Endothelial cell of umbilical vein (primary cell): ENCODE data around the gene ARMC8. TPM values are rescaled to one million over a fixed set of nuclear protein-coding genes. Genes with fewer than 3 reads are reported as not detected.

Experiments
- BruUV-seq: library from RNA; stranded (reverse); fragments of 400-500 nt; replicated peaks from 2 replicates; lab custom pipeline; 2021; lab: Mats Ljungman, UMichigan
- CTCF ChIA-PET: fragments of 300-600, 350-600 bp; sonication (Branson Sonifier 250); formaldehyde crosslinking; loops from one replicate; lab custom pipeline; 2021; ENCODE audit warnings: antibody characterized with exemption, inconsistent platforms; lab: Charles Lee
- POLR2A ChIA-PET: fragments of 300-600, 350-600 bp; sonication (Branson Sonifier 250); formaldehyde crosslinking; loops from one replicate; lab custom pipeline; 2021; ENCODE audit warnings: antibody characterized with exemption, inconsistent platforms; lab: Charles Lee
- DNase-seq: peaks from one replicate; pipeline ENCODE4 v3.0.0-alpha.2; 2011; ENCODE audit warnings: low read depth, low spot score
- FAIRE-seq: peaks from 2 replicates; lab custom pipeline; 2011; peaks lifted over from hg19 to GRCh38; lab: Jason Lieb, UNC
- H2AFZ ChIP-seq: 2 replicates; pipeline ENCODE4 v1.6.0; 2012; ENCODE audit warnings: low read depth, low read length, control low read depth, inconsistent platforms
- H3K27ac ChIP-seq: 2 replicates; pipeline ENCODE4 v1.5.1; 2011; ENCODE audit warnings: low read depth, mild to moderate bottlenecking, control low read depth, low read length, moderate library complexity; ENCODE audit not compliant: insufficient read depth
- H3K27me3 ChIP-seq, 2 experiments: 2 replicates each; pipeline versions ENCODE4 v1.6.0 to v1.6.1; 2011; ENCODE audit warnings: low read length in 2 of 2, mixed read lengths in 1 of 2; ENCODE audit not compliant: control insufficient read depth in 2 of 2, insufficient read depth in 2 of 2
- H3K36me3 ChIP-seq, 2 experiments: 2 replicates in 1 of 2; 3 replicates in 1 of 2; pipeline ENCODE4 v1.5.1; 2011; ENCODE audit warnings: low read length in 2 of 2, mild to moderate bottlenecking in 1 of 2, moderate library complexity in 1 of 2; ENCODE audit not compliant: control insufficient read depth in 2 of 2, insufficient read depth in 2 of 2; ENCODE audit errors: extremely low read depth in 1 of 2
- H3K4me1 ChIP-seq: 3 replicates; pipeline ENCODE4 v1.5.1; 2011; ENCODE audit warnings: mild to moderate bottlenecking, low read length; ENCODE audit not compliant: control insufficient read depth, insufficient read depth; ENCODE audit errors: extremely low read depth
- H3K4me2 ChIP-seq: 2 replicates; pipeline ENCODE4 v1.6.1; 2011; ENCODE audit warnings: low read length, control low read depth, mixed read lengths; ENCODE audit not compliant: insufficient read depth
- H3K4me3 ChIP-seq, 3 experiments: fragments of 200-600 bp in 1 of 3; sonication (generic), shearing (Covaris generic) in 1 of 3; replicated peaks in 1 of 3; 2 replicates each; pipeline ENCODE4 v1.5.1; 2011 to 2016; ENCODE audit warnings: control low read depth in 3 of 3, low read length in 3 of 3, mild to moderate bottlenecking in 2 of 3, inconsistent platforms in 1 of 3, low read depth in 1 of 3, moderate library complexity in 1 of 3; ENCODE audit not compliant: insufficient read depth in 1 of 3
- H3K79me2 ChIP-seq: 2 replicates; pipeline ENCODE4 v1.6.0; 2012; ENCODE audit warnings: low read length, inconsistent platforms; ENCODE audit not compliant: control insufficient read depth, insufficient read depth
- H3K9ac ChIP-seq: replicated peaks from 2 replicates; pipeline ENCODE3; 2011; ENCODE audit warnings: low read length, control low read depth; ENCODE audit not compliant: insufficient read depth; ENCODE audit errors: extremely low read depth
- H3K9me1 ChIP-seq: replicated peaks from 3 replicates; pipeline ENCODE4 v1.6.0; 2011; ENCODE audit warnings: mild to moderate bottlenecking, low read length; ENCODE audit not compliant: control insufficient read depth, insufficient read depth; ENCODE audit errors: extremely low read depth
- H3K9me3 ChIP-seq: replicated peaks from 2 replicates; pipeline ENCODE4 v1.5.1; 2012; ENCODE audit warnings: low read length, inconsistent platforms; ENCODE audit not compliant: control insufficient read depth, insufficient read depth
- H4K20me1 ChIP-seq: replicated peaks from 2 replicates; pipeline ENCODE3; 2011; ENCODE audit warnings: mild to moderate bottlenecking, low read length; ENCODE audit not compliant: control insufficient read depth, insufficient read depth; ENCODE audit errors: extremely low read depth
- CTCF ChIP-seq, 2 donors: IDR thresholded peaks; 1 replicate in 1 of 2; 2 replicates in 1 of 2; pipeline ENCODE4 v1.5.1; 2011; ENCODE audit warnings: low read length in 2 of 2, mild to moderate bottlenecking in 2 of 2, moderate library complexity in 2 of 2, control low read depth in 1 of 2, inconsistent platforms in 1 of 2, low read depth in 1 of 2; ENCODE audit not compliant: insufficient read depth in 1 of 2; ENCODE audit errors: extremely low read depth in 1 of 2
- EZH2 ChIP-seq: IDR thresholded peaks from 2 replicates; pipeline ENCODE4 v1.6.1; 2012; ENCODE audit warnings: borderline replicate concordance, low read depth, mild to moderate bottlenecking, moderate library complexity, low read length, inconsistent platforms; ENCODE audit not compliant: severe bottlenecking
- FOS ChIP-seq: IDR thresholded peaks from 2 replicates; pipeline ENCODE4 v1.6.1; 2011; ENCODE audit warnings: mild to moderate bottlenecking, low read length, moderate library complexity, borderline replicate concordance; ENCODE audit not compliant: insufficient read depth
- GATA2 ChIP-seq: IDR thresholded peaks from 2 replicates; pipeline ENCODE4 v1.7.0; 2011; ENCODE audit warnings: low read depth, mild to moderate bottlenecking, moderate library complexity, mixed read lengths, low read length; ENCODE audit not compliant: insufficient read length, insufficient read depth
- JUN ChIP-seq: IDR thresholded peaks from 2 replicates; pipeline ENCODE4 v1.6.1; 2011; ENCODE audit warnings: borderline replicate concordance, low read depth; ENCODE audit not compliant: insufficient read length, insufficient read depth
- MAX ChIP-seq: IDR thresholded peaks from 2 replicates; pipeline ENCODE4 v1.6.1; 2011; ENCODE audit not compliant: insufficient read depth, insufficient read length
- MYC ChIP-seq: IDR thresholded peaks from one replicate; pipeline ENCODE4 v1.6.1; 2011; ENCODE audit warnings: mild to moderate bottlenecking, low read depth, low read length
- POLR2AphosphoS5 ChIP-seq: IDR thresholded peaks from 2 replicates; pipeline ENCODE4 v1.6.1; 2012; ENCODE audit warnings: low read depth, mild to moderate bottlenecking, control low read depth, low read length, moderate library complexity; ENCODE audit not compliant: insufficient read depth
- dilution Hi-C: fragments of 300-500 bp; cut with MboI; formaldehyde crosslinking; loops from one replicate; pipeline ENCODE4 v1.15.0; 2019; ENCODE audit warnings: low sequenced_read_pairs; ENCODE audit not compliant: extremely low pct_ligation_motif_present
- intact Hi-C: fragments of 100-400 bp; cut with micrococcal nuclease; formaldehyde crosslinking; loops from one replicate; pipeline ENCODE4 v1.10.0; 2022
- polyA plus RNA-seq, 4 experiments: library from polyadenylated mRNA; depleted of rRNA in 3 of 4; stranded (reverse) in 3 of 4; unstranded in 1 of 4; fragments of >200 nt; gene quantifications; 2 replicates each; pipeline versions ENCODE4 v1.2.1 to v1.2.3, GENCODE V29; 2011 to 2012; ENCODE audit warnings: missing spikeins in 1 of 4
- total RNA-seq: library from RNA; stranded (reverse); gene quantifications from 2 replicates; pipeline ENCODE4 v1.2.3, GENCODE V29; 2021

ARMC8 gene
- total and polyA plus RNA-seq, 2 donors (not counting 3 experiments of a cell fraction or from before 2014, with no cell fraction given), result 39.6 to 46.0 TPM

GRCh38 chr3:138203938-138204337 is 16.8 kb downstream of the ARMC8 start:
- ChIA-PET CTCF (no interaction called here), POLR2A (interaction anchor here (1.2 kb wide), 1 partner anchor 17 kb away, joined by 3 read pairs; the partner anchor contains the start of gene ARMC8)
- no peak for TF ChIP-seq MYC
- no peak for TF ChIP-seq POLR2AphosphoS5
- no peak for TF ChIP-seq MAX
- TF ChIP-seq CTCF (IDR thresholded peaks at IDR 0.05; ENCODE audit: extremely low read depth in 1 of 2, insufficient read depth in 1 of 2, low read depth in 1 of 2, low read length in 2 of 2), result no peak
- no peak for TF ChIP-seq JUN
- no peak for TF ChIP-seq FOS
- no peak for TF ChIP-seq EZH2
- TF ChIP-seq GATA2, result no peak
- Histone ChIP-seq H3K36me3 (no peaks in the 10 kb centered on the region), H4K20me1 (peaks cover 17% of the 10 kb centered on the region), H3K4me2 (no peak overlapping the region), H3K4me3 (no peak overlapping the region), H2AFZ (no peak overlapping the region), H3K4me1 (no peaks in the 10 kb centered on the region), H3K27ac (no peak overlapping the region), H3K9me1 (no peaks in the 10 kb centered on the region), H3K27me3 (no peaks in the 10 kb centered on the region), H3K9me3 (no peaks in the 10 kb centered on the region), H3K9ac (no peak overlapping the region), H3K79me2 (peaks cover 94% of the 10 kb centered on the region)
- DNase-seq (no peak), FAIRE-seq (no peak)
- intact Hi-C loops, result no loop called here
- no TSS peak for BruUV-seq
- dilution Hi-C loops, result no loop called here
